Liver (tissue), 9 donors: ENCODE data around the gene MARVELD1. TPM values are rescaled to one million over a fixed set of nuclear protein-coding genes. Genes with fewer than 3 reads are reported as not detected.

Experiments
- DNase-seq: peaks from one replicate; pipeline ENCODE4 v3.0.0-alpha.2; 2017; ENCODE audit warnings: low spot score
- H3K27ac ChIP-seq, 2 donors: one replicate each; pipeline ENCODE4 v1.7.0; 2013; ENCODE audit warnings: inconsistent platforms in 2 of 2, low read length in 2 of 2, control low read depth in 1 of 2, low read depth in 1 of 2, mild to moderate bottlenecking in 1 of 2
- H3K27me3 ChIP-seq, 4 donors: one replicate each; pipeline versions ENCODE4 v1.6.1 to v1.7.0; 2013; ENCODE audit warnings: low read length in 3 of 4, inconsistent platforms in 1 of 4, mild to moderate bottlenecking in 1 of 4, moderate library complexity in 1 of 4; ENCODE audit not compliant: control insufficient read depth in 4 of 4, insufficient read depth in 4 of 4
- H3K36me3 ChIP-seq, 4 donors: one replicate each; pipeline versions ENCODE4 v1.6.1 to v1.7.0; 2013; ENCODE audit warnings: low read length in 3 of 4, mild to moderate bottlenecking in 3 of 4, low read depth in 1 of 4, moderate library complexity in 1 of 4; ENCODE audit not compliant: control insufficient read depth in 4 of 4, insufficient read depth in 3 of 4
- H3K4me1 ChIP-seq, 4 donors: one replicate each; pipeline versions ENCODE4 v1.6.1 to v1.7.0; 2013; ENCODE audit warnings: low read length in 3 of 4, mild to moderate bottlenecking in 3 of 4, moderate library complexity in 1 of 4; ENCODE audit not compliant: control insufficient read depth in 4 of 4, insufficient read depth in 4 of 4
- H3K4me3 ChIP-seq, 3 donors: one replicate each; pipeline versions ENCODE4 v1.6.1 to v1.7.0; 2013; ENCODE audit warnings: low read length in 3 of 3, control low read depth in 1 of 3, low read depth in 1 of 3, mild to moderate bottlenecking in 1 of 3
- H3K9ac ChIP-seq, 2 donors: one replicate each; pipeline ENCODE4 v1.7.0; 2013; ENCODE audit warnings: low read length in 2 of 2, mild to moderate bottlenecking in 2 of 2, moderate library complexity in 2 of 2, control low read depth in 1 of 2, low read depth in 1 of 2
- H3K9me3 ChIP-seq, 4 donors: one replicate each; pipeline versions ENCODE4 v1.6.1 to v1.7.0; 2013; ENCODE audit warnings: low read length in 3 of 4; ENCODE audit not compliant: control insufficient read depth in 4 of 4
- CTCF ChIP-seq: fragments of 150-350 bp; IDR thresholded peaks from 2 replicates; pipeline ENCODE4 v1.5.1; 2017; ENCODE audit warnings: improper control_type of control experiment, low read depth, low read length; ENCODE audit not compliant: missing input control
- EGR1 ChIP-seq, 2 donors: IDR thresholded peaks; 2 replicates each; pipeline ENCODE4 v1.6.1; 2016 to 2018; ENCODE audit warnings: antibody characterized with exemption in 2 of 2, low read depth in 2 of 2
- FOXA1 ChIP-seq: IDR thresholded peaks from 2 replicates; pipeline ENCODE4 v1.6.1; 2016; ENCODE audit warnings: antibody characterized with exemption
- FOXA2 ChIP-seq: IDR thresholded peaks from 2 replicates; pipeline ENCODE4 v1.6.1; 2016; ENCODE audit warnings: antibody characterized with exemption
- GABPA ChIP-seq, 2 donors: IDR thresholded peaks in 1 of 2; conservative IDR thresholded peaks in 1 of 2; 2 replicates each; pipeline ENCODE4 v1.6.1; 2016; ENCODE audit warnings: antibody characterized with exemption in 2 of 2, mild to moderate bottlenecking in 1 of 2, moderate library complexity in 1 of 2
- HNF4A ChIP-seq, 2 donors: conservative IDR thresholded peaks; 2 replicates each; pipeline ENCODE4 v1.6.1; 2016; ENCODE audit warnings: antibody characterized with exemption in 2 of 2, mild to moderate bottlenecking in 2 of 2
- HNF4G ChIP-seq: IDR thresholded peaks from 2 replicates; pipeline ENCODE4 v1.6.1; 2016; ENCODE audit warnings: antibody characterized with exemption
- JUND ChIP-seq, 2 donors: IDR thresholded peaks; 2 replicates each; pipeline ENCODE4 v1.6.1; 2016; ENCODE audit warnings: antibody characterized with exemption in 2 of 2
- NR2F2 ChIP-seq: IDR thresholded peaks from 2 replicates; pipeline ENCODE4 v1.6.1; 2016; ENCODE audit warnings: antibody characterized with exemption
- RAD21 ChIP-seq, 2 donors: IDR thresholded peaks; 2 replicates each; pipeline ENCODE4 v1.6.1; 2016; ENCODE audit warnings: antibody characterized with exemption in 2 of 2, mild to moderate bottlenecking in 2 of 2
- SP1 ChIP-seq: IDR thresholded peaks from 2 replicates; pipeline ENCODE4 v1.6.1; 2018; ENCODE audit warnings: antibody characterized with exemption, mild to moderate bottlenecking
- TAF1 ChIP-seq: conservative IDR thresholded peaks from 2 replicates; pipeline ENCODE4 v1.6.1; 2016; ENCODE audit warnings: antibody characterized with exemption, mild to moderate bottlenecking
- YY1 ChIP-seq: IDR thresholded peaks from 2 replicates; pipeline ENCODE4 v1.6.1; 2016; ENCODE audit warnings: antibody characterized with exemption, mild to moderate bottlenecking
- ZBTB33 ChIP-seq: IDR thresholded peaks from 2 replicates; pipeline ENCODE4 v1.6.1; 2016; ENCODE audit warnings: antibody characterized with exemption
- WGBS: extraction: QIAGEN DNeasy Blood & Tissue Kit; methylation state at CpG from one replicate; pipeline ENCODE4 v1.1.7; 2013; 5-methylcytosine and 5-hydroxymethylcytosine counted together
- polyA plus RNA-seq, 2 donors: library from polyadenylated mRNA; stranded (reverse) in 1 of 2; unstranded in 1 of 2; fragments of 200-250 nt in 1 of 2; fragments of >200 nt in 1 of 2; fragmentation: Nextera tagmentation in 1 of 2; extraction: Ambion mirVana in 1 of 2; gene quantifications; one replicate each; pipeline versions ENCODE4 v1.2.1 to v1.2.3, GENCODE V29; 2013 to 2015
- total RNA-seq, 2 donors: library from RNA; depleted of rRNA; stranded (reverse); fragments of >200 nt; gene quantifications; one replicate each; pipeline ENCODE4 v1.2.3, GENCODE V29; 2014
- TF ChIP-seq, protein P1 (sequence below): IDR thresholded peaks from 2 replicates; pipeline ENCODE4 v1.6.1; 2016; ENCODE audit warnings: antibody characterized with exemption
- TF ChIP-seq, protein P2 (sequence below): IDR thresholded peaks from 2 replicates; pipeline ENCODE4 v1.6.1; 2016; ENCODE audit warnings: antibody characterized with exemption, mild to moderate bottlenecking
- donor health status: healthy.
- donor health status: healthy.
- donor health status: healthy.
- donor health status: healthy.
- donor health status: healthy.

Gene MARVELD1
- total and polyA plus RNA-seq, 4 donors, result 0.72 to 3.3 (median 2.8) TPM

GRCh38 chr10:97708167-97708566 lies 5.4 kb upstream of the MARVELD1 start:
- H3K27ac ChIP-seq, result peak overlapping the region; percentile 55 to 69
- no peak for TF ChIP-seq ZBTB33
- TF ChIP-seq HNF4G, result no peak
- TF ChIP-seq RAD21 (IDR thresholded peaks at IDR 0.05), result no peak
- no peak for TF ChIP-seq SP1
- no peak for TF ChIP-seq NR2F2
- TF ChIP-seq, protein P1, sequence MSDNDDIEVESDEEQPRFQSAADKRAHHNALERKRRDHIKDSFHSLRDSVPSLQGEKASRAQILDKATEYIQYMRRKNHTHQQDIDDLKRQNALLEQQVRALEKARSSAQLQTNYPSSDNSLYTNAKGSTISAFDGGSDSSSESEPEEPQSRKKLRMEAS, result no peak
- no peak for TF ChIP-seq YY1
- TF ChIP-seq TAF1, result no peak
- TF ChIP-seq EGR1 (IDR thresholded peaks at IDR 0.05; ENCODE audit: low read depth in 2 of 2), result no peak
- TF ChIP-seq CTCF, result no peak
- no peak for TF ChIP-seq JUND (IDR thresholded peaks at IDR 0.05)
- H3K27me3 ChIP-seq, result no peaks in the 10 kb centered on the region
- H3K9ac ChIP-seq, result no peak overlapping the region
- H3K36me3 ChIP-seq, result no peaks in the 10 kb centered on the region
- DNase-seq, result no peak
- H3K9me3 ChIP-seq, result no peaks in the 10 kb centered on the region
- no peak overlapping the region for H3K4me3 ChIP-seq
- H3K4me1 ChIP-seq, result peaks cover 6 to 16% (median 11%) of the 10 kb centered on the region in 4 donors
- 87% methylated on average over 2 of the region's 2 CpGs for WGBS

DNA sequence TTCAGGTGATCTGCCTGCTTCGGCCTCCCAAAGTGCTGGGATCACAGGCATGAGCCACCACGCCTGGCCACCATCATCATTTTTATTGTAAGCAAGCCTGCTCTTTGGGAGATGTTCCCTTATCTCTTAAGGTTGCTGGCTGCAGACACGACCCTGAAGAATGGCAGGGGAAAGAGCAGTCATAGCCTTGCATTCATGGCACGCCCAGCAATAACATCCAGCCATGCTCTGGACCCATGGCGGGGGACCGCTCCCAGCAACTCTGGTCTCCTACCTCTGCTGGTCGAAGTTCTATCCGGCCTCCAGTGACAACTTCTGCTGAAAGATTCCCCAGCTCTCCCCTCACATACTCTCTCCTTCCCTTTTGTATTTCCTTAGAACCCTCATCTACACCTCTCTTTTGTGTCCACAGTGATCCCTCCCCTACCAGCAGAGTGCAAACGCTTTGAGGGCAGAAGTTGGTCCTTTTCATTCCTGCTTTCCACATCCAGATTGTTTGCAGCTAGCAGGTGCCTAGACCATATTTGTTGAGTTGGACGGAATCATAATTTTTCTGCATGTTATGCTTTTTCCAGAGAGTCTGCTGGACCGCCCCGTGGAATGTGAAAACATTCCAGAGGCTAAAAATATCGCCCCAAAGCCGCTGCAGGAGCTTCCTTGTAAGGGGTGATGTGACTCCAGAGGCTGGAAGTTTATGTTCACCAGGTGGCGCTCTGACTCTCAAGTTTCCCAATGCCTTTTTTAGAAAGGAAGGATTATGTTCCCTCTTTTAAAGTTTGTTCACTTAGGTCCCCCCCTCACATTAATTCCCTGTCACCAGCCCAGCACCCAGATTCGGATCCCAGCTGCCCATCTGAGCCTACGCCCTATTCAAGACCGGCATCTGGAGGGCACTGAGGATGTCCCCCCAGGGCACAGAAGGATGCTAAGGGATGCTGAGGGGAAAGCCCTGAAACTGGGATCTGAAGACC lies 4.3 kb upstream of the MARVELD1 start:
- TF ChIP-seq HNF4A (conservative IDR thresholded peaks at IDR 0.05), result peak in 1 of 2 donors; percentile 13
- TF ChIP-seq JUND (IDR thresholded peaks at IDR 0.05), result no peak
- no peak for TF ChIP-seq SP1
- no peak for TF ChIP-seq TAF1
- TF ChIP-seq FOXA1, result no peak
- TF ChIP-seq RAD21 (IDR thresholded peaks at IDR 0.05), result peak; percentile 77 to 83
- TF ChIP-seq NR2F2, result peak; percentile 39
- TF ChIP-seq, protein P2, sequence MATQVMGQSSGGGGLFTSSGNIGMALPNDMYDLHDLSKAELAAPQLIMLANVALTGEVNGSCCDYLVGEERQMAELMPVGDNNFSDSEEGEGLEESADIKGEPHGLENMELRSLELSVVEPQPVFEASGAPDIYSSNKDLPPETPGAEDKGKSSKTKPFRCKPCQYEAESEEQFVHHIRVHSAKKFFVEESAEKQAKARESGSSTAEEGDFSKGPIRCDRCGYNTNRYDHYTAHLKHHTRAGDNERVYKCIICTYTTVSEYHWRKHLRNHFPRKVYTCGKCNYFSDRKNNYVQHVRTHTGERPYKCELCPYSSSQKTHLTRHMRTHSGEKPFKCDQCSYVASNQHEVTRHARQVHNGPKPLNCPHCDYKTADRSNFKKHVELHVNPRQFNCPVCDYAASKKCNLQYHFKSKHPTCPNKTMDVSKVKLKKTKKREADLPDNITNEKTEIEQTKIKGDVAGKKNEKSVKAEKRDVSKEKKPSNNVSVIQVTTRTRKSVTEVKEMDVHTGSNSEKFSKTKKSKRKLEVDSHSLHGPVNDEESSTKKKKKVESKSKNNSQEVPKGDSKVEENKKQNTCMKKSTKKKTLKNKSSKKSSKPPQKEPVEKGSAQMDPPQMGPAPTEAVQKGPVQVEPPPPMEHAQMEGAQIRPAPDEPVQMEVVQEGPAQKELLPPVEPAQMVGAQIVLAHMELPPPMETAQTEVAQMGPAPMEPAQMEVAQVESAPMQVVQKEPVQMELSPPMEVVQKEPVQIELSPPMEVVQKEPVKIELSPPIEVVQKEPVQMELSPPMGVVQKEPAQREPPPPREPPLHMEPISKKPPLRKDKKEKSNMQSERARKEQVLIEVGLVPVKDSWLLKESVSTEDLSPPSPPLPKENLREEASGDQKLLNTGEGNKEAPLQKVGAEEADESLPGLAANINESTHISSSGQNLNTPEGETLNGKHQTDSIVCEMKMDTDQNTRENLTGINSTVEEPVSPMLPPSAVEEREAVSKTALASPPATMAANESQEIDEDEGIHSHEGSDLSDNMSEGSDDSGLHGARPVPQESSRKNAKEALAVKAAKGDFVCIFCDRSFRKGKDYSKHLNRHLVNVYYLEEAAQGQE, result no peak
- no peak for TF ChIP-seq FOXA2
- TF ChIP-seq EGR1 (IDR thresholded peaks at IDR 0.05; ENCODE audit: low read depth in 2 of 2), result no peak
- TF ChIP-seq ZBTB33, result no peak
- no peak for TF ChIP-seq GABPA (IDR thresholded peaks at IDR 0.05 in 1 of 2, conservative IDR thresholded peaks at IDR 0.05 in 1 of 2)
- peak; percentile 53 for TF ChIP-seq CTCF
- Histone ChIP-seq H3K4me1 (peaks cover 7 to 23% (median 18%) of the 10 kb centered on the region in 4 donors), H3K36me3 (no peaks in the 10 kb centered on the region), H3K27me3 (no peaks in the 10 kb centered on the region), H3K27ac (no peak overlapping the region), H3K9ac (no peak overlapping the region), H3K9me3 (no peaks in the 10 kb centered on the region), H3K4me3 (no peak overlapping the region)
- DNase-seq, result peak; percentile 59
- whole genome bisulfite sequencing, result 51% methylated on average over 18 of the region's 18 CpGs
